Caco-2 (cell line): ENCODE results near the gene CYLC1. TPM values are rescaled to one million over a fixed set of nuclear protein-coding genes. Genes with fewer than 3 reads are reported as not detected.

Experiments
- Bru-seq: library from RNA; stranded (reverse); fragments of 400-500 nt; gene quantifications from one replicate; lab custom pipeline; 2021; lab: Mats Ljungman, UMichigan
- BruChase-seq, 2 experiments: library from RNA; stranded (reverse); fragments of 400-500 nt; gene quantifications; one replicate each; lab custom pipeline; 2021; lab: Mats Ljungman, UMichigan
- BruUV-seq: library from RNA; stranded (reverse); fragments of 400-500 nt; replicated peaks from 2 replicates; lab custom pipeline; 2021; lab: Mats Ljungman, UMichigan
- CTCF ChIA-PET: fragments of 300-600 bp; sonication (Branson Sonifier 250); formaldehyde crosslinking; loops from one replicate; lab custom pipeline; 2022; ENCODE audit warnings: antibody characterized with exemption; lab: Charles Lee
- POLR2A ChIA-PET: fragments of 300-600 bp; sonication (Branson Sonifier 250); formaldehyde crosslinking; loops from one replicate; lab custom pipeline; 2022; ENCODE audit warnings: antibody characterized with exemption; lab: Charles Lee
- DNase-seq, 2 experiments: peaks; one replicate each; pipeline versions ENCODE4 v3.0.0 to v3.0.0-alpha.2; 2020 to 2022
- H3K27me3 ChIP-seq: replicated peaks from 2 replicates; pipeline ENCODE4 v1.6.0; 2011; ENCODE audit warnings: low read length; ENCODE audit not compliant: control insufficient read depth, insufficient read depth
- H3K36me3 ChIP-seq: 2 replicates; pipeline ENCODE4 v1.5.1; 2011; ENCODE audit warnings: low read length; ENCODE audit not compliant: control insufficient read depth, insufficient read depth
- H3K4me1 ChIP-seq: fragments of 250-450 bp; sonication (Bioruptor Pico); 2 replicates; pipeline ENCODE4 v1.5.1; 2020; ENCODE audit warnings: mild to moderate bottlenecking
- H3K4me3 ChIP-seq: 2 replicates; pipeline ENCODE4 v1.5.1; 2011; ENCODE audit warnings: low read depth, mild to moderate bottlenecking, control low read depth, low read length
- H3K9me3 ChIP-seq: fragments of 250-450 bp; sonication (Bioruptor Pico); 2 replicates; pipeline ENCODE4 v1.5.1; 2020; ENCODE audit warnings: mild to moderate bottlenecking, moderate library complexity
- H3K27ac Mint-ChIP-seq: one replicate; pipeline ENCODE4 v1.8.0; 2022; ENCODE audit warnings: mixed read lengths; ENCODE audit not compliant: unreplicated experiment
- H3K27me3 Mint-ChIP-seq: one replicate; pipeline ENCODE4 v1.8.0; 2022; ENCODE audit warnings: mixed read lengths; ENCODE audit not compliant: insufficient read depth, unreplicated experiment
- H3K36me3 Mint-ChIP-seq: one replicate; pipeline ENCODE4 v1.8.0; 2022; ENCODE audit warnings: mild to moderate bottlenecking, mixed read lengths; ENCODE audit not compliant: insufficient read depth, unreplicated experiment
- H3K4me1 Mint-ChIP-seq: one replicate; pipeline ENCODE4 v1.8.0; 2022; ENCODE audit warnings: low read depth, mixed read lengths; ENCODE audit not compliant: unreplicated experiment
- H3K4me3 Mint-ChIP-seq: one replicate; pipeline ENCODE4 v1.8.0; 2022; ENCODE audit warnings: mild to moderate bottlenecking, moderate library complexity, mixed read lengths; ENCODE audit not compliant: unreplicated experiment
- H3K9me3 Mint-ChIP-seq: one replicate; pipeline ENCODE4 v1.8.0; 2022; ENCODE audit warnings: mixed read lengths; ENCODE audit not compliant: unreplicated experiment
- intact Hi-C: fragments of 100-400 bp; cut with micrococcal nuclease; formaldehyde crosslinking; loops from one replicate; pipeline ENCODE4 v1.10.0; 2022; ENCODE audit not compliant: unreplicated experiment
- long read RNA-seq: library from polyadenylated mRNA; stranded (forward); transcript quantifications from one replicate; pipeline ENCODE4 v2.0.0, GENCODE V29; 2022
- total RNA-seq: library from RNA; stranded (reverse); gene quantifications from 2 replicates; pipeline ENCODE4 v1.2.3, GENCODE V29; 2022
- TF ChIP-seq, protein P1 (sequence below), 2 experiments: fragments of 200-600 bp in 1 of 2; IDR thresholded peaks; 1 replicate in 1 of 2; 2 replicates in 1 of 2; pipeline versions ENCODE4 v1.5.1 to v1.8.0; 2011 to 2022; ENCODE audit warnings: antibody characterized with exemption in 1 of 2, control low read depth in 1 of 2, inconsistent platforms in 1 of 2, low read depth in 1 of 2, low read length in 1 of 2, mild to moderate bottlenecking in 1 of 2, moderate library complexity in 1 of 2; ENCODE audit not compliant: insufficient read depth in 1 of 2, severe bottlenecking in 1 of 2, unreplicated experiment in 1 of 2

The CYLC1 gene, protein sequence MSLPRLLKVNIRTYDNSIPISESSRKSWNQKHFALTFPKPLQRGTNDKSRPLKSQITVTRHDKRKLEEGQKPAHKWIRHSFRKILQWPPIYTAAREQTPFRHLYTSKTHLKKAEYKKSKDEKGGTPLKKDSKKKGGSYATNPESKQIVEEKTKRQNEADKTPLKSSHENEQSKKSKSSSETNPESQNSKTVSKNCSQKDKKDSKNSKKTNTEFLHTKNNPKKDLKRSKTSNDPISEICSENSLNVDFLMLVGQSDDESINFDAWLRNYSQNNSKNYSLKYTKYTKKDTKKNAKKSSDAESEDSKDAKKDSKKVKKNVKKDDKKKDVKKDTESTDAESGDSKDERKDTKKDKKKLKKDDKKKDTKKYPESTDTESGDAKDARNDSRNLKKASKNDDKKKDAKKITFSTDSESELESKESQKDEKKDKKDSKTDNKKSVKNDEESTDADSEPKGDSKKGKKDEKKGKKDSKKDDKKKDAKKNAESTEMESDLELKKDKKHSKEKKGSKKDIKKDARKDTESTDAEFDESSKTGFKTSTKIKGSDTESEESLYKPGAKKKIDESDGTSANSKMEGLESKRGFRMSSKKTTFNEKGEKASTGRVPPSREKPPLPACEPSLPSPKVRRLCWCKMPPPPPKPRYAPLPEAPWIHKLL
- total RNA-seq, result not detected in 2 replicates
- Bru-seq, nascent RNA, result percentile 3 among the genes with signal in this experiment
- not detected for BruChase-seq, experiment 1, labeled RNA remaining after a 2-hour chase
- not detected for BruChase-seq, experiment 2, labeled RNA remaining after a 6-hour chase
- long read RNA-seq, result 0 reads

DNA sequence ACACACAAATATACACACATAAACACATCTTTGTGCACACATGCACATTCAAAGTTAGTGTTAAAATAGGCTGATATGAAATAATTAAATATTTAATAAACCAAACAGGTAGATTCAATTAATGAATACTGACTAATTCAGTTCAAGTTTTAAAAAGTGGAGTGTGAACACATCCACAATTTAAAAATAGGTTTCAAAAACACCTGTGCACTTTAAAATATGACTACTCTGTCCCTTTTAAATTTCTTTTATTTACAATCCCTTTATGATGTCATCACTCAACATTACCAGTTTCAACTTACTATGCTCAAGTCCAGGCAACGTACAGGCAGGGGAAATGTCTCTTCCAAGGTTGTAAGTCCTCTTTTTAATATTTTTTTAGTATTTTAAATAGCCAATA lies at the start of gene CYLC1:
Gene CYLC1, plus strand, starts transcription at position 301 of the 400 bp plus-strand sequence. Its CDS starts 37 bp downstream, at position 338.
- Histone ChIP-seq H3K9me3 (no peaks in the 10 kb centered on the region), H3K4me3 (no peak within 1 kb of the TSS), H3K27me3 (no peaks in the 10 kb centered on the region), H3K4me1 (no peaks in the 10 kb centered on the region), H3K36me3 (no peaks in the 10 kb centered on the region)
- intact Hi-C loops, result no loop called here
- DNase-seq, result no peak
- H3K27me3 Mint-ChIP-seq, result peaks cover 3% of the 10 kb centered on the region
- no TSS peak for BruUV-seq
- H3K9me3 Mint-ChIP-seq, result peaks cover 8% of the 10 kb centered on the region
- TF ChIP-seq, protein P1, sequence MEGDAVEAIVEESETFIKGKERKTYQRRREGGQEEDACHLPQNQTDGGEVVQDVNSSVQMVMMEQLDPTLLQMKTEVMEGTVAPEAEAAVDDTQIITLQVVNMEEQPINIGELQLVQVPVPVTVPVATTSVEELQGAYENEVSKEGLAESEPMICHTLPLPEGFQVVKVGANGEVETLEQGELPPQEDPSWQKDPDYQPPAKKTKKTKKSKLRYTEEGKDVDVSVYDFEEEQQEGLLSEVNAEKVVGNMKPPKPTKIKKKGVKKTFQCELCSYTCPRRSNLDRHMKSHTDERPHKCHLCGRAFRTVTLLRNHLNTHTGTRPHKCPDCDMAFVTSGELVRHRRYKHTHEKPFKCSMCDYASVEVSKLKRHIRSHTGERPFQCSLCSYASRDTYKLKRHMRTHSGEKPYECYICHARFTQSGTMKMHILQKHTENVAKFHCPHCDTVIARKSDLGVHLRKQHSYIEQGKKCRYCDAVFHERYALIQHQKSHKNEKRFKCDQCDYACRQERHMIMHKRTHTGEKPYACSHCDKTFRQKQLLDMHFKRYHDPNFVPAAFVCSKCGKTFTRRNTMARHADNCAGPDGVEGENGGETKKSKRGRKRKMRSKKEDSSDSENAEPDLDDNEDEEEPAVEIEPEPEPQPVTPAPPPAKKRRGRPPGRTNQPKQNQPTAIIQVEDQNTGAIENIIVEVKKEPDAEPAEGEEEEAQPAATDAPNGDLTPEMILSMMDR (IDR thresholded peaks at IDR 0.05; ENCODE audit: insufficient read depth in 1 of 2, low read depth in 1 of 2, low read length in 1 of 2, severe bottlenecking in 1 of 2, unreplicated experiment in 1 of 2), result no peak
- H3K36me3 Mint-ChIP-seq, result no peaks in the 10 kb centered on the region
- ChIA-PET CTCF (no interaction called here), POLR2A (no interaction called here)
- H3K4me3 Mint-ChIP-seq, result no peak within 1 kb of the TSS
- H3K27ac Mint-ChIP-seq, result no peak within 1 kb of the TSS
- H3K4me1 Mint-ChIP-seq, result no peaks in the 10 kb centered on the region

DNA sequence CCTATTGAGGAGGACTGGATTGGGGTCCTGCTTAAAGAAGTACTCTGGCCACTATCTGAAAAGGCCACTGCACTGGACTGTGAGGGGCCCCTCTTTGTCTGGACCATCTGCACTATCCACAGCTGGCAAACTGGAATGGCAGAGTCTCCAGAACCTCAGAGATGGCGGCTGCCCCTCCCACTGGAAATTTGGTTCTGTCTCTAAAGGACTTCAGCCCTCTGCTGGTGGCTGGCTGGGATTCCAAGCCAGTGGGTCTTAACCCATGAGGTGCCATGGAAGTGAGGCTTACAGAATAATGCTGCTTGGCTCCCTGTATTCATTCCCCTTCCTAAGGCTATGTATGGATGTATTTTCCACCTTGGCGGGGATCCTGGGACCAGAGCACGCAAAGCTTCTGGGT lies 41.6 kb upstream of the CYLC1 start:
- H3K4me3 Mint-ChIP-seq, result no peak overlapping the region
- POLR2A ChIA-PET, result no interaction called here
- BruUV-seq, result no TSS peak
- DNase-seq, result peak in 1 of 2 experiments; percentile 12
- Histone ChIP-seq H3K9me3 (no peaks in the 10 kb centered on the region), H3K4me1 (no peaks in the 10 kb centered on the region), H3K36me3 (no peaks in the 10 kb centered on the region), H3K27me3 (no peaks in the 10 kb centered on the region), H3K4me3 (no peak overlapping the region)
- TF ChIP-seq, protein P1 (IDR thresholded peaks at IDR 0.05; ENCODE audit: insufficient read depth in 1 of 2, low read depth in 1 of 2, low read length in 1 of 2, severe bottlenecking in 1 of 2, unreplicated experiment in 1 of 2), result no peak
- no peak overlapping the region for H3K27ac Mint-ChIP-seq
- no peaks in the 10 kb centered on the region for H3K36me3 Mint-ChIP-seq
- CTCF ChIA-PET, result no interaction called here
- peaks cover 14% of the 10 kb centered on the region for H3K9me3 Mint-ChIP-seq
- no peaks in the 10 kb centered on the region for H3K27me3 Mint-ChIP-seq
- intact Hi-C loops, result no loop called here
- no peaks in the 10 kb centered on the region for H3K4me1 Mint-ChIP-seq

DNA sequence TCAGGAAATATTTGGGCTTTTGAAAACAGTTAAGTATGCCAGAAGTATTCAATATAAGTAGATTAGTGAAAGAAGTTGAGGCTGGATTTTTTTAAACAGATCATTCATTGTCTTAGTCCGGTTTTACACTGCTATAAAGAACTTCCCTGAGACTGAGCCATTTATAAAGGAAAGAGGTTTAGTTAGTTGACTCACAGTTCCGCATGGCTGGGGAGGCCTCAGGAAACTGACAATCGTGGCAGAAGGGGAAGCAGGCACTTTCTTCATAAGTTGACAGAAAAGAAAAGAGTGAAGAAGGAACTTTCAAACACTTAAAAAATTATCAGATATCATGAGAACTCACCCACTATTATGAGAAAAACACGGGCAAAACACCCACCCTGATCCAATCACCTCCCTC lies 31.1 kb upstream of the CYLC1 start:
- ChIA-PET CTCF (no interaction called here), POLR2A (no interaction called here)
- H3K27me3 Mint-ChIP-seq, result peaks cover 3% of the 10 kb centered on the region
- no peak overlapping the region for H3K27ac Mint-ChIP-seq
- no peak for DNase-seq
- BruUV-seq, result no TSS peak
- intact Hi-C loops, result no loop called here
- H3K36me3 Mint-ChIP-seq, result no peaks in the 10 kb centered on the region
- Histone ChIP-seq H3K36me3 (no peaks in the 10 kb centered on the region), H3K4me3 (no peak overlapping the region), H3K4me1 (no peaks in the 10 kb centered on the region), H3K9me3 (no peaks in the 10 kb centered on the region), H3K27me3 (no peaks in the 10 kb centered on the region)
- TF ChIP-seq, protein P1 (IDR thresholded peaks at IDR 0.05; ENCODE audit: insufficient read depth in 1 of 2, low read depth in 1 of 2, low read length in 1 of 2, severe bottlenecking in 1 of 2, unreplicated experiment in 1 of 2), result no peak
- no peaks in the 10 kb centered on the region for H3K9me3 Mint-ChIP-seq
- H3K4me1 Mint-ChIP-seq, result no peaks in the 10 kb centered on the region
- H3K4me3 Mint-ChIP-seq, result no peak overlapping the region
